ENCODE measurements around the gene TRIM44.

Gene TRIM44

DNA sequence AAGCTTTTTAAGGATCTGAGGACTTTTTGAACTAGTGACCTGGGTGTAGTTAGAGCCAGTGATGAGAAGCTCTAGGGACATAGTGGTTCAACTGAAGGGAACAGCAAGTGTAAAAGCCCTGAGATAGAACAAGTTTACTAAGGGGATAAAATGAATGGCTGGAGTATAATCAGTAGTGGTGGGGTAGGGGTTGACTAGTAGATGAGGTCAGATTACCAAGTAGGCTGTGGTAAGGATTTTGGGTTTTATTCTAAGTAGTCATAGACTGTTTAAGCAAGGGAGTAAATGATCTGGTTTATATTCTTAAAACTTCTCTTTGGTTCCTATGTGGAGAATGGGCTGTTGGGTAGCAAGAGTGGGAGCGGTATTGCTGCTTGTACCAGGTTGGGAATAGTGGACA is 15.3 kb downstream of the TRIM44 start:
- DNase-seq (ENCODE audit: low spot score in 2 of 2): no peak
- H3K36me3 Mint-ChIP-seq: no peaks in the 10 kb centered on the region
- peak; percentile 74 for ATAC-seq
- H3K27ac Mint-ChIP-seq: no peak overlapping the region
- no peak overlapping the region for H3K4me3 Mint-ChIP-seq
- H3K4me1 Mint-ChIP-seq: peaks cover 61% of the 10 kb centered on the region
- no peaks in the 10 kb centered on the region for H3K9me3 Mint-ChIP-seq

DNA sequence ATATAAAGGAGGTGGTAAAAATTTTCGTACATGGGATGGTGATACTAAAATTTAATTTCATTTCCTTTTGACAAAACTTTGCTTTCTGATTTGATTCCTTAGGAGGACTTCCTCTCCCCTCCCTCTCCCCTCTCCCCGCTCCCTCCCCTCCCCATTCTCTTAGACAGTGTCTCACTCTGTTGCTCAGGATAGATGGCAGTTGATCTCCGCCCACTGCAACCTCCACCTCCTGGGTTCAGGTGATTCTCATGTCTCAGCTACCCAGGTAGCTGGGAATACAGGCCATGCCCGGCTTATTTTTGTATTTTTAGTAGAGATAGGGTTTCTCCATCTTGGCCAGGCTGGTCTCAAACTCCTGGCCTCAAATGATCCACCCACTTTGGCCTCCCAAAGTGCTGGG is 15.9 kb downstream of the TRIM44 start:
- DNase-seq (ENCODE audit: low spot score in 2 of 2) (no peak), ATAC-seq (no peak)
- H3K27ac Mint-ChIP-seq: no peak overlapping the region
- H3K4me3 Mint-ChIP-seq: no peak overlapping the region
- peaks cover 56% of the 10 kb centered on the region for H3K4me1 Mint-ChIP-seq
- no peaks in the 10 kb centered on the region for H3K9me3 Mint-ChIP-seq
- no peaks in the 10 kb centered on the region for H3K36me3 Mint-ChIP-seq

DNA sequence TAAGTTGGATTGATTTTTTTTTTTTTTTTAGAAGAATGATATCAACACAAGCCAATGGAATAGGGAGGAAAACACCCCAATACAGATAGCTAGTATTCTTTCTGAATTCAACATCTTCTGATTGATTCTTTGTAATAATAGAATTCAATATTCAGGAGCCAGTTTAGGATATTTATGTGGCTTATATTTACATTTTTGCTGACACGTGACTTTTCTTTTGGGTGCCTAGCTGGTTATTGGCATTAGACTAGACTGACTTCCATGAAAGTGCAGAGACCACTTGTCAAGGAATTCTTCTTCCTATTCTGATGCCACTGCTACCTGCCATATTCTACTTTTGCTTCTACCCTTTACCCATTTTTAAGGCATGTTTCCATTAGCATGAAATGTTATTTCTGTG is 16.4 kb downstream of the TRIM44 start:
- DNase-seq (ENCODE audit: low spot score in 2 of 2) (no peak), ATAC-seq (no peak)
- Mint-ChIP-seq H3K27ac (no peak overlapping the region), H3K9me3 (no peaks in the 10 kb centered on the region), H3K4me1 (peaks cover 51% of the 10 kb centered on the region), H3K36me3 (no peaks in the 10 kb centered on the region), H3K4me3 (no peak overlapping the region)

DNA sequence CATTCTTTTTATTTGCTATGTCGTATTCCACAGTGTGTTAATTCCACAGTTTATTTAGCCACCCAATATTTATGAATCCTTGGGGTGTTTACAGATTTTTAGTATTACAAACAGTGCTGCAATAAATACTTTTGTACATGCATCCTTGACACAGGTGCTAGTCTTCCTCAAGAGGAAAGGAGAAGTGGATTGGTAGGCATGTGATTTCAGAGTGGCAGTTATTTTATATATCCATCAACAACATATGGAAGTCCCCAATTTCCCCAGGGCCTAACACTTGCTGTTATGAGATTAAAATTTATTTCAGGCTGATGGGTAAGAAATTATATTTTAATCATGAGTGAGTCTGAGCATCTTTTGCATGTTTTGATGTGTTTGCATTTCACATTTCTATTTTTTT is 17.9 kb downstream of the TRIM44 start:
- Mint-ChIP-seq H3K4me3 (no peak overlapping the region), H3K4me1 (peaks cover 42% of the 10 kb centered on the region), H3K27ac (no peak overlapping the region), H3K36me3 (peaks cover 3% of the 10 kb centered on the region), H3K9me3 (no peaks in the 10 kb centered on the region)
- DNase-seq (ENCODE audit: low spot score in 2 of 2) (no peak), ATAC-seq (no peak)

DNA sequence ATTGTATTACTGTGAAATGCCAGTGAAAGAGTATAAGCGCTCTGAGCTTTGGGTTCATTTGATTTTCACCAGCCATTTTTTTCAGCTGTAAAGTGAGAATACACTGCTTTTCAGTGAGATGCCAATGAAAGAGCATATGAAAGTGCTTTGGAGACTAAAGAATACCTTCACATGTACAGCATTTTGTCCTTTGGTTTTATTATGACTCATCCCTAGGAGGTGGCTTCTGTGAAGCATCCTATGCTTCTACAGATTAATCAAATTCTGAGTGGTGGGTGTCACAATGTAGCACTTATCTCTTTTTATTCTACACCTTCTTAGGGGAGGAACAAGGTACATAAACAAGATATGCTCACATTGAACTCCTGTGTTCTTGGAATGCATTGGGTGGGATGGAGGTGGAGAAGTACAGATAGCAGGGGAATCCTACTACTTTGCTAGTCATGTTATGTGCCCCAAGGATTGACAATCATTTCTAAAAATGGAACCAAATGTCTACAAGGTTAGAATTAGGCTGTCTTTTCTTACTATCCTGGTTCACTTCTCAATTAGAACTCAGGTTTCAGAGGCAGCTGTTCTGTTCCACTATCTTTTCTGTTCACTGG is 18.7 kb downstream of the TRIM44 start:
- peak; percentile 74 for ATAC-seq
- peaks cover 36% of the 10 kb centered on the region for H3K4me1 Mint-ChIP-seq
- H3K27ac Mint-ChIP-seq: no peak overlapping the region
- H3K36me3 Mint-ChIP-seq: peaks cover 10% of the 10 kb centered on the region
- DNase-seq (ENCODE audit: low spot score in 2 of 2): no peak
- H3K4me3 Mint-ChIP-seq: no peak overlapping the region
- H3K9me3 Mint-ChIP-seq: no peaks in the 10 kb centered on the region

DNA sequence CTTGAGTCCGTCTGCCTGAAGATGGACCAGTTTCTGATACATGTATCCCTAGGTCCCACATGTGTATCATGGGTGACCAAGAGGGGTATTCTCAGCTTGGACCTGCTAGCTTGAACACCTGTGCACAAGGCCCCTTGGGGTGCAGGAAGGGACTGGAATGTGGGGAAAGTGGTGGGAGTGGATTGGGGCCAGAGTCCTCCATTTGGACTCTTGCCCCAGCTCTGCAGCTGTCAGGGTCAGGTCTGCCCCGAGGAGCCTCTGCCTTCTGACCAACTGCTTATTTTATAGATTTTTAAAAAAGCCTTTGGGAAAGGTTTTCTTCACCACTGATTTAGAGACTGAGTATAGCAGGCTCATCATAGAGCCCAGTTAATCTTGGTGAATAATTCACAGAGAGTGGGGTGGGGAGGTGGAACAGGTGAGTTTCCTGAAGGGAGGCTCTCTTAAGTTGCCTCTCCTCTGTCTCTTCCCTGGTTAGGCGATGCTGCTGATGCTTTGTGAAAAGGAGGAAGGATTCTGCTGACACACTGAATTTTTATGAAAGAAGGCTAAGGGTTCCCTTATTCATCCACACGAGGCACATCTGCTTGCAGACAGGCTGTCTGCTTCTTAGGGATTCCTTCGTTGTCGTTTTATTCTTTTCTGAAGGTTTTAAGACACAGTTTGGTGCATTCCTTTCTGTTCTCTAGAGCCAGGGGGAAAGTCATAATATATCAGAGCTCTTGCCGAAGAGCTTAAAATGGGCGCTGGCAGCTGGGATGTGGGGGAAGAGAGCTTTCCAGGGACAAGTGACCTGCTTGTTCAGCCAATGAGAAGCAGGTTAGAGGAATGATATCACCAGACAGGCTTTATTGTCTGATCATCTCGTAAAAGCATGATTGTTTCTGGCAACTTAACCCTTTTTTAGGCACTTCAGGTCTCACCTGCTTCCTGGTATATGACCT is 19.9 kb downstream of the TRIM44 start:
- Mint-ChIP-seq H3K9me3 (no peaks in the 10 kb centered on the region), H3K36me3 (peaks cover 20% of the 10 kb centered on the region), H3K27ac (no peak overlapping the region), H3K4me1 (peaks cover 29% of the 10 kb centered on the region), H3K4me3 (no peak overlapping the region)
- no peak for ATAC-seq
- no peak for DNase-seq (ENCODE audit: low spot score in 2 of 2)

DNA sequence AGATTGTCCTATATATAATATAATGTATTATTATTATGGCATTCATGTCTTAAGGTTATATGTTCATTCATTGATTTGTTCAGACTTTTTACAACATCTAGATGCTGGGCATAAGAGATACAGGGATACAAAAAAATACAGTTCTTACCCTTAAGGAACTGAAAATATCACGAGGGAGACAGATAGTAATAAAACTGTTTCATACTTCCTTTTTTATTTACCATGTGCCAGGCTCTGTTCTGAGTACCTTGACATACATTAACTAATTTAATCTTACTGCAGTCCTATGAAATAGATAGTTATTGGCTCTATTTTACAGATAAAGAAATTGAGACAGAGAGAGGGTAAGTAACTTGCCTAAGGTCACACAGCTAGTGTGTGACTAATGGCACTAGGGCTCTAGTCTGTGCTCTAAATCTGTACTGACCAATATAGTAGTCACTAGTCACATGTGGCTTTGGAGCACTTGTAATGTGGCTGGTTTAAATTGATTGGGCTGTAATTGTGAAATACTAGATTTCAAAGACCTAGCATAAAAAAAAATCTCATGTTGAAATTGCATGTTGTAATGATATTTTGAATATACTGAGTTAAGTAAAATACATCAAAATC is 21.3 kb downstream of the TRIM44 start:
- peak; percentile 62 for ATAC-seq
- no peaks in the 10 kb centered on the region for H3K9me3 Mint-ChIP-seq
- DNase-seq (ENCODE audit: low spot score in 2 of 2): no peak
- H3K4me1 Mint-ChIP-seq: peaks cover 28% of the 10 kb centered on the region
- no peak overlapping the region for H3K4me3 Mint-ChIP-seq
- no peak overlapping the region for H3K27ac Mint-ChIP-seq
- peaks cover 20% of the 10 kb centered on the region for H3K36me3 Mint-ChIP-seq

DNA sequence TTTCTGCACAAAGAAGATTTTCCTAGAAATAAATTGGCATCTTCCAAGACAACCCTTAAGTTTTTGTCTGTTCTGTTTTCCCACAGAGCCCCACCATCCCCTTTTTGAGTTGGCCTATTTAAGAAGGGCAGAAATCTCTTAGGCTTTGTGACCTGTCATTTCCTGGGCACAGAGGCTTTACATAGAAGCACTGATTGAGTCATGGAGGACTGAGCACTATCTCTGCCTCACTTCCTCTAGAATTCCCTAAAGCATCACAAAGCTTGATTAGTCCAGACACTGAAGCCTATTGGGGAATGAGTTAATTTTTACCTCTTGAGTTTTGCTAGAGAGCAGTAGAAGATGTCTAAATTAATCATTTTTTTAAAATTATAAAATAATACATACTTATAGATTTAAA is 25.4 kb downstream of the TRIM44 start:
- Mint-ChIP-seq H3K27ac (no peak overlapping the region), H3K4me1 (peaks cover 8% of the 10 kb centered on the region), H3K36me3 (peaks cover 20% of the 10 kb centered on the region), H3K4me3 (no peak overlapping the region), H3K9me3 (no peaks in the 10 kb centered on the region)
- DNase-seq (ENCODE audit: low spot score in 2 of 2): no peak
- ATAC-seq: peak; percentile 70

DNA sequence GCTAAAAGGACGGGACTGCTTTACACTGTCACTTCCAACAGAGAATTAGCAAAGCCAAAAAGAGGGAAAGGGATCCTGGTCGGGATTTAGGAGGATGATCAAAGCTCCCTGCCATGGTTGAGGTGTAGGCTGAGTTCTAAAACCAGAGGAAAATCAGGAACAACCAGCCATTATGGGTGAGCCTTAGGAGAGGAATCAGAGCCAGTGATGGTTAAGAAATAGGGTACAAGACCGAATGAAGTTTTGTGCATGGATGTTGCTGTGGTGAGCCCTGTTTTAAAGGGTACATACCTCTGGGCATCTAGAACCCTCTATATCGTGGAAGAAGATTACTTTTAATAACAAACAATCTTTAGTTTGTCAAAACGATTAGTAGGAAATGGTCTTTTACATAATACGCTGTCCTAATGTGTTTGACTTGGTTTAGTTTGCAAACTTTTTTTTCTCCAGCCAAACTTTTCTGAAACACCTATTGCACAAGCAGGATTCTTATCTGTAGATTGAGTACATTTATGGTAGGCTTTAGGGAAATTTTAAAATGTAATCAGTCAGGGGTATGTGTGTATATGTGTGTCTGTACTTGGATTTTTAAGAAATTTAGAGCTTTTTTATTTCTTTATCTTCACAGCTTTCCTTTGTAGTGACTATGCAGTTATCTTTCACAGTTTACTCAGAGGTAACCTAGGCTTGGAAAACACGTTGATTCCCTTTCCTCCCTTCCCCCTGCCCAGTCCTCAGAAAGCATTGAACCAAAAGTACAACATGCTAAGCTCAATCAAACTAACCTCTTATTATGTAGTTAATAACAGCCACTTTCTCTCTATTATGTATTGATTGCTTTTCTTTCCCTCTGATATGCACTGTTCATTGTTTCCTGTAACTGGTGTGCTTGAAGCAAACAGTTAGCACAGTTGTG is 26.8 kb downstream of the TRIM44 start:
- Mint-ChIP-seq H3K4me3 (no peak overlapping the region), H3K36me3 (peaks cover 20% of the 10 kb centered on the region), H3K27ac (no peak overlapping the region), H3K4me1 (peaks cover 8% of the 10 kb centered on the region), H3K9me3 (no peaks in the 10 kb centered on the region)
- DNase-seq (ENCODE audit: low spot score in 2 of 2) (no peak), ATAC-seq (no peak)

DNA sequence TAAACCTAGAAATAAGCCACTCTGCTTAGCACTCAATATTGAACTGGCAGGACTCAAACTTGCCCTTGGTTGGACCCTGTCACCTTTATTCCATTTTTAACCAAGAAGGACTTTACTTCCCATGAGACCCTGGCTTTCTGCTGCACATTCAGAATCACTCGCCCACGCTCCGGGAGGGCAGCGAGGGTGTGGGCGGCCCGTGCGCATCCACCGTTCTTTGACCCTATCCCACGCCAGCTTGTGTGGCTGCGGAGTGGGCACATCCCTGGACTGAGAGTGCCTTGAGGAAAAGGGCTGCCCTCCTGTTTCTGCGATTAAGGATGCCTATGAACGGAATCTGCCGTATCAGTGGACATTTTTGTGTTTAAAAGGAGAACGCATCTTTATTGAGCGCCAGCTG is 39.6 kb downstream of the TRIM44 start:
- Mint-ChIP-seq H3K9me3 (no peaks in the 10 kb centered on the region), H3K4me1 (no peaks in the 10 kb centered on the region), H3K27ac (no peak overlapping the region), H3K36me3 (no peaks in the 10 kb centered on the region), H3K4me3 (no peak overlapping the region)
- DNase-seq (ENCODE audit: low spot score in 2 of 2): no peak
- no peak for ATAC-seq

DNA sequence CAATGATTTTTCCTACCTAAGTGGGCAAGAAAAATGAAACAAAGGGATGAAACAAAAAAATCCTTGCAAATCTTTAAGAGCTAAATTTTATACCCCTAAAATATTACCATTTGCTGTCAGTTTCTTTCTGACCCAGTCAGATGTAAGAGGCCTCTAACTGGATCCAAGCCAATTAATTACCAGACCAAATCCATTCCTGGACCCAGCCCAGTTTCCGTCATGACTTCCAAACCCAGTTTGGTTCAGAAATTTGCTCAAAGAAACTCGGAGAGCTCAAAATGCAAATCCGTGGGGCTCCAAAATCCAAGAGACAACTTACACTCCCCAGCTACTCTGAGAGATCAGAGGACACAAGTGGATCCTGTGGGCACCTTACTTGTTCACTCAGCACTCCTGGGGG is 46.8 kb downstream of the TRIM44 start:
- H3K27ac Mint-ChIP-seq: no peak overlapping the region
- no peak for DNase-seq (ENCODE audit: low spot score in 2 of 2)
- H3K4me1 Mint-ChIP-seq: no peaks in the 10 kb centered on the region
- no peak overlapping the region for H3K4me3 Mint-ChIP-seq
- peaks cover 6% of the 10 kb centered on the region for H3K36me3 Mint-ChIP-seq
- H3K9me3 Mint-ChIP-seq: no peaks in the 10 kb centered on the region
- no peak for ATAC-seq

DNA sequence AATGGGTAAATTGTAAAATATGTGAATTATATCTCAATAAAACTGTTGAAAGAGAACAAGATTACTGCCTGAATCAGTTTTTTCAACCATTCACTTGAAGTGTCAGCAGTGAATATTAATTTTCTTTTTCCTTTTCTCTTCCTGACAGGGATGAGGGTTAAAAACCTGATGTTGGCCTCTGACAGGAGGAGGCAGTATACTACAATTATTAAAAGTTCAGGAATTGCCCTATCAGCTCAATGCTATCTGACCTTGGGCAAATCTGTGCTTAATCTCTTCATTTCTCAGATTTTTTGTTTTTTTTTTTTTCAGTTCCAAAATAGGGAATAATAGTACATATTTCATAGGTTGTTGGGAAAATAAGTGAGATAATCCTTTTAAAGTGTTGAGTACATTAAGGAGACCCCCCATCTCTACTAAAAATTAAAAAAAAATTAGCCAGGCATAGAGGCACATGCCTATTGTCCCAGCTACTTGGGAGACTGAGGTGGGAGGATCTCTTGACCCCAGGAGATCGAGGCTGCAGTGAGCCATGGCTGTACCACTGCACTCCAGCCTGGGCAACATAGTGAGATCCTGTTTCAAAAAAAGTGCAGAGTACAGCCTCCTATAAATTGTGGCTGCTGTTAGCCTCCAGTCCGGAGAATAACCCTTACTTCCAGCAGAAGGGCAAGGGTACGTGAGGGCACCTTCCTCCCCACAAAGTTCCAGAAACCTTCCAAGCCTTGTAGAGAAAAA is 48.8 kb downstream of the TRIM44 start:
- Mint-ChIP-seq H3K36me3 (peaks cover 6% of the 10 kb centered on the region), H3K9me3 (peaks cover 4% of the 10 kb centered on the region), H3K4me1 (peaks cover 15% of the 10 kb centered on the region), H3K4me3 (no peak overlapping the region), H3K27ac (no peak overlapping the region)
- ATAC-seq (no peak), DNase-seq (ENCODE audit: low spot score in 2 of 2) (no peak)

DNA sequence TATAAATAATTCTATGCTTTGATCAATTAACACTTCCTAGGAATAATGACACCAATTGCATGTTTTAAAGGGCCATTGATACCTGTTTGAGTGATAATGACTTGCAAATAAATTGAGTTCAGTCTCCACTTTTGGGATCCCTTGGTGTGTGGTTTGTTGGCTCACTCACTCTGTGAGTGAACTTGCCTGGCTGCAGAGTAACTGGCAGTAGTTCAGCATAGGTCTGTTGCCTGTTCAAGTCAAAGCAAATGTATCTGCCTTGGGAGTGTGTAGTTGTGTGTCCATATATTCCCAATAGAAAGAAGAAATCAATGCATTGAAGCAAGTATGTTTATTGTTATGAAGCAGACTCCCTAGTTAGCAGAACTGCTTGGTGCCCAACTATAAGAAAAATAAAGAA is 49.3 kb downstream of the TRIM44 start:
- Mint-ChIP-seq H3K4me3 (no peak overlapping the region), H3K9me3 (peaks cover 4% of the 10 kb centered on the region), H3K36me3 (peaks cover 6% of the 10 kb centered on the region), H3K27ac (no peak overlapping the region), H3K4me1 (peaks cover 19% of the 10 kb centered on the region)
- ATAC-seq (no peak), DNase-seq (ENCODE audit: low spot score in 2 of 2) (no peak)

DNA sequence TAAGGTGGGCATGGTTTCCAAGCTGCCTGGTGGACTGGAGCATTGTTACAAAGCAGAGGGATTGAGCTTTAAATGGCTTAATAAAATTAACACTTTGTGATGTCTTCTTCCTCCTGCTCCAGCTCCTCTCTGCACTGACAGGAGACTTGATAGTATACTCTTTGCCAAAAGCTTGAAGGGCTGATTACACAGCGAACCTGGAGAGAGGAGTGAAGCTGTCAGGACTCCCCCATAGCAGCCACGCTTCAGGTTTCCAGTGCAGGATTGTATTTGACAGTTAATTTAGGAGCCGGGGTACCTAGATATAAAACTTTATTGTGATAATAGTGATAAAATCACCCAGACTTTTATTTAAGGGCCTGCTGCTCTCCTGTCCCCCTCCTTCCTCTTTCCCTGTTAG is 50.0 kb downstream of the TRIM44 start:
- DNase-seq (ENCODE audit: low spot score in 2 of 2) (no peak), ATAC-seq (no peak)
- Mint-ChIP-seq H3K36me3 (peaks cover 6% of the 10 kb centered on the region), H3K27ac (no peak overlapping the region), H3K9me3 (peaks cover 4% of the 10 kb centered on the region), H3K4me1 (peaks cover 25% of the 10 kb centered on the region), H3K4me3 (no peak overlapping the region)

Data from stimulated activated effector memory CD8-positive, alpha-beta T cell treated with anti-CD3 and anti-CD28 coated beads, Interleukin-12 subunit alpha, Interleukin-12 subunit beta, amount 100 ng/mL, for 72 hours (primary cell).